Renal cortex interstitium (tissue), 11 donors: Measurements from ENCODE around the gene BCAS3. TPM values are rescaled to one million over a fixed set of nuclear protein-coding genes. Genes with fewer than 3 reads are reported as not detected.
"Not testable (repeated sequence)": the region's sequence is repeated elsewhere in the genome, so short reads cannot be mapped to it uniquely, and the experiment has no call there.

ENCODE experiments used
- DNase-seq, 11 donors: peaks; one replicate each; pipeline ENCODE4 v3.0.0-alpha.2; 2013; ENCODE audit warnings: low read depth in 9 of 11, low spot score in 4 of 11; ENCODE audit errors: extremely low read depth in 1 of 11
- polyA plus RNA-seq, 3 donors: library from polyadenylated mRNA; unstranded; fragments of 120-200 nt; gene quantifications; one replicate each; pipeline ENCODE4 v1.2.1, GENCODE V29; 2013; ENCODE audit not compliant: insufficient read length in 3 of 3

The BCAS3 gene
- polyA plus RNA-seq, 3 donors: 27.0 to 30.9 (median 28.9) TPM

GRCh38 chr17:61426482-61427304 is 749.0 kb downstream of the BCAS3 start:
- no peak for DNase-seq

- no peak for DNase-seq
These were observed 749.9 kb downstream of the BCAS3 start for GRCh38 chr17:61427567-61427966.

GRCh38 chr17:61429274-61429673 is 751.6 kb downstream of the BCAS3 start:
- DNase-seq: no peak

GRCh38 chr17:61429831-61430230 is 752.2 kb downstream of the BCAS3 start:
- DNase-seq: not testable (repeated sequence)

- DNase-seq: no peak
These were observed 754.1 kb downstream of the BCAS3 start for GRCh38 chr17:61431594-61432311.

- no peak for DNase-seq
These were observed 758.6 kb downstream of the BCAS3 start for GRCh38 chr17:61436273-61436672.

- no peak for DNase-seq
These were observed 759.5 kb downstream of the BCAS3 start for GRCh38 chr17:61436995-61437704.

GRCh38 chr17:61440697-61441096 is 763.0 kb downstream of the BCAS3 start:
- no peak for DNase-seq

- DNase-seq: not testable (repeated sequence)
These were observed 763.9 kb downstream of the BCAS3 start for GRCh38 chr17:61441507-61441906.

GRCh38 chr17:61442136-61442775 is 764.6 kb downstream of the BCAS3 start:
- no peak for DNase-seq

Other genes starting within 250 kb of the BCAS3 start
- 10 to 100 TPM; 50.7 to 58.5 (median 54.5) TPM for gene APPBP2, start 151.6 kb upstream of the BCAS3 start, polyA plus RNA-seq
- gene PPM1D, start 77.7 kb upstream of the BCAS3 start, polyA plus RNA-seq: 10 to 100 TPM; 20.3 to 24.9 (median 21.4) TPM